GM06990 (cell line): ENCODE measurements around the gene LIMD2.

ENCODE experiments used
- DNase-seq: peaks from one replicate; pipeline ENCODE4 v3.0.0-alpha.2; 2011; ENCODE audit not compliant: insufficient read length; ENCODE audit errors: extremely low read depth
- H3K27me3 ChIP-seq: replicated peaks from 2 replicates; pipeline ENCODE4 v1.6.0; 2011; ENCODE audit warnings: low read length; ENCODE audit not compliant: control insufficient read depth, insufficient read depth
- H3K36me3 ChIP-seq: 2 replicates; pipeline ENCODE4 v1.5.1; 2011; ENCODE audit warnings: low read length; ENCODE audit not compliant: control insufficient read depth, insufficient read depth
- H3K4me3 ChIP-seq: replicated peaks from 2 replicates; pipeline ENCODE4 v1.5.1; 2011; ENCODE audit warnings: low read depth, mild to moderate bottlenecking, control low read depth, low read length
- TF ChIP-seq, protein P1 (sequence below): IDR thresholded peaks from 2 replicates; pipeline ENCODE4 v1.5.1; 2011; ENCODE audit warnings: low read length, control low read depth, mild to moderate bottlenecking, inconsistent platforms; ENCODE audit not compliant: insufficient read depth, poor library complexity, severe bottlenecking

The LIMD2 gene

DNA sequence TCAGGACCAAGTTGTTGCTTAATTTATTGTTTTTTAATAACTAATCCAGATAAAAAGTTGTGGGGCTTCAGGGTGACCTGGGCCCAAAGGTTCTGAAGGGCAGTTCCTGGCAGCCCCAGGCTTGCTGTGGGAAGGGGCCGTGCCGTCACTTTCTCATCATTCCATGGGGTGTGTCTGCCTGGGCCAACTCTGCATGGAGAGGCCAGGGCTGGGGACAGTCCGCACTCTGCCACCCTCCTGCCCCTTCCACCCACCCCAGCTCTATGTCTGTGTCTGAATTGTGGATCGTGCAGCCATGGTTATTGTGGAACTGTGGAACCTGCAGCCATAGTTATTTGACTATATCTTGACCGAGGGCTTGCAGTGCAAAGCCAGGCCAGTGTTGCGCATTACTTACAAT, 4.0 kb downstream of the LIMD2 start:
- H3K4me3 ChIP-seq, result no peak overlapping the region
- H3K27me3 ChIP-seq, result no peaks in the 10 kb centered on the region
- H3K36me3 ChIP-seq, result peaks cover 26% of the 10 kb centered on the region
- DNase-seq, result no peak
- TF ChIP-seq, protein P1, sequence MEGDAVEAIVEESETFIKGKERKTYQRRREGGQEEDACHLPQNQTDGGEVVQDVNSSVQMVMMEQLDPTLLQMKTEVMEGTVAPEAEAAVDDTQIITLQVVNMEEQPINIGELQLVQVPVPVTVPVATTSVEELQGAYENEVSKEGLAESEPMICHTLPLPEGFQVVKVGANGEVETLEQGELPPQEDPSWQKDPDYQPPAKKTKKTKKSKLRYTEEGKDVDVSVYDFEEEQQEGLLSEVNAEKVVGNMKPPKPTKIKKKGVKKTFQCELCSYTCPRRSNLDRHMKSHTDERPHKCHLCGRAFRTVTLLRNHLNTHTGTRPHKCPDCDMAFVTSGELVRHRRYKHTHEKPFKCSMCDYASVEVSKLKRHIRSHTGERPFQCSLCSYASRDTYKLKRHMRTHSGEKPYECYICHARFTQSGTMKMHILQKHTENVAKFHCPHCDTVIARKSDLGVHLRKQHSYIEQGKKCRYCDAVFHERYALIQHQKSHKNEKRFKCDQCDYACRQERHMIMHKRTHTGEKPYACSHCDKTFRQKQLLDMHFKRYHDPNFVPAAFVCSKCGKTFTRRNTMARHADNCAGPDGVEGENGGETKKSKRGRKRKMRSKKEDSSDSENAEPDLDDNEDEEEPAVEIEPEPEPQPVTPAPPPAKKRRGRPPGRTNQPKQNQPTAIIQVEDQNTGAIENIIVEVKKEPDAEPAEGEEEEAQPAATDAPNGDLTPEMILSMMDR, result no peak

DNA sequence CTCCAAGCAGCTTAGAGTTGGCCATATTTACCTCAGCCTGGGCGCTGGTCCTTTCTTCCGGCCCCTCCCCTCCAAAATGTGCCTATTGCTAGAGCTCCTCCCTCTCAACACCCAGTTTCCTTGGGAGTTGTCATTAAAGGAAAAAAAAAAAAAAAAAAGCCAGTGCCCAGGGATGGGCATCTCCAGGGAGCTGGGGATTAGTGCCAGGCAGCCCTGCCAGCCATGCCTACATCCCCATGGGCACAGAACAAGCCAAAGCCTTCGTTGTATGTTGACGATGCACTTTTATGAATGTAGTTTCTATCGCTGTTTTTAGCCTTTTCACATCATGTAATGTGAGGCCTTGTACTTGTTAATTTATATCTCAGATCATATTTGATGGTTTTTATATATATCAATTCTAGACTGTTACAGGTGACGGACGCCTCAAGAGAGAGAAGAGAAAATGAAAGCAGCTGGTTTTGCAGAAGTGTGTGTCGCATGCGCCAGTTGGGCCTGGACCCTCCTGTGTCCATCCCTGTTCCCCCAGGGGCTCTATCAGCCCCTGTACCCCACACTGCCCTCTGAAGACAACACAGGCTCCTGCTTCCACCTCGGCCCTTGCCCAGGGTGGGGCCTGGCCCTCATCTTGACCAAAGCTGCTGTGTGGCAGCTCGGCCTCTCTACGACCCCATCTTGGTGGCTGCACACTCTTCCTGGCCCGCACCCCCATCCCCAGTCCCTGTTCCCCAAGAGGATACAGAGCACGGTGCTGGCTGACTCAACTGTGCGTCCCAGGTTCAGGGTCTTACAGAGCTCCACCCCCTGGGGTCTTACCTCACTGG, 4.8 kb downstream of the LIMD2 start:
- Histone ChIP-seq H3K27me3 (no peaks in the 10 kb centered on the region), H3K36me3 (peaks cover 30% of the 10 kb centered on the region), H3K4me3 (peak overlapping the region; percentile 33)
- peak; percentile 46 for DNase-seq
- TF ChIP-seq, protein P1, result no peak

DNA sequence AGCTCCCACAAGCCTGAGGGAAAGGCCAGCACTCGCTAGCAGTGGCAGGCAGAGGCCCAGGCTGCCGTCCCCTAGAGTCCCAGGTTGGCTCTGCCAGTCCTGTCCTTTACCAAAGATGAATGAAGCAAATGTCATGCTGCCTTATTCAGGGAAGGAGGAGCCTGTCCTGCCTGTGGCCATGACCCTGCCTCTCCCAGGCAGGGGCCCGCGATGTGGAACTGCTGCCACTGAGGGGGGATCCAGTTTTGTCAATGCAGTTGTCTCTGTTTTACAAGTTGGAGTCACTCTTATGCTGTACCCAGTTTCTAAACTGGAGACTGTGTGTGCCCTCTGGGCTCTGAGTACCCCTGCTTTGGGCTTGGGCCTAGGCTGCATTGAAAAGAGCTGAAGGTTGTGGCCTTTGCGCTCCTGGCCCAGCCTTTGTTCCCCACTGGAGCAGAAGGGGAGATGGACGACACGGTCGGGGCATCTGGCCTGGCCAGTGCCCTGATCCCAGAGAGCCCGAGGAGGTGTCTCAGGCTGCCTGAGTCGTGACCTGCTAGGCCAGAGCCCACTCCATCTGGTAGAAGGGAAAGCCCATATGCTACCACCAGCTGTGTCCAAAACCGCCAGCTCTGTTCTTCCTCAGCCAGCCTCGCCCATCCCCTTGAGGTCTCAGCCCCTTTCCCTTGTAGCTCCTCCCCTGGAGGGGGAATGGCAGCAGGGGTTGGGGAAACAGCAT, 5.5 kb downstream of the LIMD2 start:
- peak; percentile 36 for DNase-seq
- no peak overlapping the region for H3K4me3 ChIP-seq
- H3K36me3 ChIP-seq, result peaks cover 30% of the 10 kb centered on the region
- H3K27me3 ChIP-seq, result no peaks in the 10 kb centered on the region
- TF ChIP-seq, protein P1, result no peak

DNA sequence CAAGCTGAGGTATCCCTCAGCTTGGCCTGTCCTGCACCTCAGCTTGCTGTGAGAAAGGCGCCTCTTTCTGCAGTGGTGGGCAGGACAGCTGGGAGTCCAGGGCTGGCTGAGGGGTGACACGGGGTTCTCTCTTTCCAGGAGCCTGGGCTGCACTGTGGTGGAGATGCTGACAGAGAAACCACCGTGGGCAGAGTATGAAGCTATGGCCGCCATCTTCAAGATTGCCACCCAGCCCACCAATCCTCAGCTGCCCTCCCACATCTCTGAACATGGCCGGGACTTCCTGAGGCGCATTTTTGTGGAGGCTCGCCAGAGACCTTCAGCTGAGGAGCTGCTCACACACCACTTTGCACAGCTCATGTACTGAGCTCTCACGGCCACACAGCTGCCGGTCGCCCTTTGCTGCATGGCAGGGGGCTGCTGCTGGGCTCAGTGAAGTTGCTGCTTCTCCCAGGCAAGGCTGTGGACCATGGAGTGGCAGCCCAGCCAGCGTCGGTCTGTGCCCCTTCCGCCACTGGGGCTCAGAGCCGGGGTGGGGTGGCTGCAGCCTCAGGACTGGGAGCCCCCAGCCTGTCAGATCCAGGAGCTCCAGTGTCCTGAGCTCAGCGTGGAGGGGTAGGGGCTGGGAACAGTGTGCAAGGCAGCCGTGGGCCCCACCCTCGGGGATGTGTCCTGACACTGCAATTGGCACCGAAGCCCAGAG, 6.4 kb downstream of the LIMD2 start:
- Histone ChIP-seq H3K27me3 (no peaks in the 10 kb centered on the region), H3K4me3 (no peak overlapping the region), H3K36me3 (peaks cover 31% of the 10 kb centered on the region)
- no peak for DNase-seq
- TF ChIP-seq, protein P1, result no peak

DNA sequence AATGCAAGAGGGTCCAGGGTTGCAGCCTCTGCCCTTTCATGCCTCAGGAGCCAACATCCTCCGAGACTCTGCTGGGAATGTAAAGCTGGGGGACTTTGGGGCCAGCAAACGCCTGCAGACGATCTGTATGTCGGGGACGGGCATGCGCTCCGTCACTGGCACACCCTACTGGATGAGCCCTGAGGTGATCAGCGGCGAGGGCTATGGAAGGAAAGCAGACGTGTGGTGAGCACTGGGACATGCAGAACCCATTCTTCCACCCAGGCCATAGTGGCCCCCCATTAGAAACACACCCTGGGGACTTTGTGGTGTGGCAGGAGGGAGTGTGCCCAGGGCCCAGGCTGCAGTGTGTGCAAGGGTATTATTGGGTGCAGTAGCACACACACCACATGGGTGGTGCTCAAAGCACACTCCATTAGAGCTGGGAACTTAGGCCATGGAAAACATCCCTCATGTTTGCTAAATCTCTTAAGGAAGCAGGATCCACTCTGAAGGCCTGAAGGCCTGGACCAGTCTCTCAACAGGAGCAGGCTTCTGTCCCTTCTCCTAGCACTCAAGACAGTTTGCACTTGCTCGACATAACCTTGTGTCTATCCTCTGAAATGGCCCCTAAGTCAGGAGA, 7.6 kb downstream of the LIMD2 start:
- H3K4me3 ChIP-seq, result no peak overlapping the region
- TF ChIP-seq, protein P1, result no peak
- no peak for DNase-seq
- H3K36me3 ChIP-seq, result peaks cover 28% of the 10 kb centered on the region
- no peaks in the 10 kb centered on the region for H3K27me3 ChIP-seq
